Cardiac muscle cell (in vitro differentiated cells and primary cell): ENCODE measurements around the gene DOC2A. TPM values are rescaled to one million over a fixed set of nuclear protein-coding genes. Genes with fewer than 3 reads are reported as not detected.

Experiments
- DNase-seq, 2 donors: peaks; one replicate each; pipeline versions ENCODE4 v3.0.0 to v3.0.0-alpha.2; 2010 to 2017; ENCODE audit warnings: low read depth in 1 of 2, low spot score in 1 of 2
- H3K27ac ChIP-seq: fragments of 200-600 bp; sonication (generic); 2 replicates; pipeline ENCODE4 v1.5.1; 2016
- H3K27me3 ChIP-seq: fragments of 200-600 bp; sonication (generic); 2 replicates; pipeline ENCODE4 v1.6.0; 2016; ENCODE audit warnings: control low read depth
- H3K36me3 ChIP-seq: fragments of 200-600 bp; sonication (generic); 2 replicates; pipeline ENCODE4 v1.5.1; 2016; ENCODE audit warnings: control low read depth
- H3K4me1 ChIP-seq: fragments of 200-600 bp; sonication (generic); 2 replicates; pipeline ENCODE4 v1.8.1; 2017; ENCODE audit warnings: low read depth, mild to moderate bottlenecking, mixed run types
- H3K4me3 ChIP-seq: fragments of 200-600 bp; sonication (generic); 2 replicates; pipeline ENCODE4 v1.5.1; 2016; ENCODE audit warnings: mild to moderate bottlenecking
- H3K9me3 ChIP-seq: fragments of 200-600 bp; sonication (generic); 2 replicates; pipeline ENCODE4 v1.5.1; 2017; ENCODE audit warnings: low read depth, mild to moderate bottlenecking, control low read depth
- polyA plus RNA-seq: library from polyadenylated mRNA; unstranded; fragments of >200 nt; fragmentation: Nextera tagmentation; extraction: Ambion mirVana; gene quantifications from 2 replicates; pipeline ENCODE4 v1.2.1, GENCODE V29; 2016
- total RNA-seq: library from RNA; depleted of rRNA; stranded (reverse); fragments of >200 nt; gene quantifications from 2 replicates; pipeline ENCODE4 v1.2.3, GENCODE V29; 2016
- TF ChIP-seq, protein P1 (sequence below): IDR thresholded peaks from 2 replicates; pipeline ENCODE4 v1.5.1; 2012; ENCODE audit warnings: low read depth, mild to moderate bottlenecking, low read length

The DOC2A gene
- total and polyA plus RNA-seq, 2 experiments from 2014 or later = 3.3 to 7.2 TPM

GRCh38 chr16:29986231-29986630, 24.6 kb downstream of the DOC2A start:
- Histone ChIP-seq H3K4me3 (no peak overlapping the region), H3K36me3 (peaks cover 70% of the 10 kb centered on the region), H3K27me3 (no peaks in the 10 kb centered on the region), H3K4me1 (no peaks in the 10 kb centered on the region), H3K9me3 (no peaks in the 10 kb centered on the region), H3K27ac (no peak overlapping the region)
- TF ChIP-seq, protein P1, sequence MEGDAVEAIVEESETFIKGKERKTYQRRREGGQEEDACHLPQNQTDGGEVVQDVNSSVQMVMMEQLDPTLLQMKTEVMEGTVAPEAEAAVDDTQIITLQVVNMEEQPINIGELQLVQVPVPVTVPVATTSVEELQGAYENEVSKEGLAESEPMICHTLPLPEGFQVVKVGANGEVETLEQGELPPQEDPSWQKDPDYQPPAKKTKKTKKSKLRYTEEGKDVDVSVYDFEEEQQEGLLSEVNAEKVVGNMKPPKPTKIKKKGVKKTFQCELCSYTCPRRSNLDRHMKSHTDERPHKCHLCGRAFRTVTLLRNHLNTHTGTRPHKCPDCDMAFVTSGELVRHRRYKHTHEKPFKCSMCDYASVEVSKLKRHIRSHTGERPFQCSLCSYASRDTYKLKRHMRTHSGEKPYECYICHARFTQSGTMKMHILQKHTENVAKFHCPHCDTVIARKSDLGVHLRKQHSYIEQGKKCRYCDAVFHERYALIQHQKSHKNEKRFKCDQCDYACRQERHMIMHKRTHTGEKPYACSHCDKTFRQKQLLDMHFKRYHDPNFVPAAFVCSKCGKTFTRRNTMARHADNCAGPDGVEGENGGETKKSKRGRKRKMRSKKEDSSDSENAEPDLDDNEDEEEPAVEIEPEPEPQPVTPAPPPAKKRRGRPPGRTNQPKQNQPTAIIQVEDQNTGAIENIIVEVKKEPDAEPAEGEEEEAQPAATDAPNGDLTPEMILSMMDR = no peak
- no peak for DNase-seq

DNA sequence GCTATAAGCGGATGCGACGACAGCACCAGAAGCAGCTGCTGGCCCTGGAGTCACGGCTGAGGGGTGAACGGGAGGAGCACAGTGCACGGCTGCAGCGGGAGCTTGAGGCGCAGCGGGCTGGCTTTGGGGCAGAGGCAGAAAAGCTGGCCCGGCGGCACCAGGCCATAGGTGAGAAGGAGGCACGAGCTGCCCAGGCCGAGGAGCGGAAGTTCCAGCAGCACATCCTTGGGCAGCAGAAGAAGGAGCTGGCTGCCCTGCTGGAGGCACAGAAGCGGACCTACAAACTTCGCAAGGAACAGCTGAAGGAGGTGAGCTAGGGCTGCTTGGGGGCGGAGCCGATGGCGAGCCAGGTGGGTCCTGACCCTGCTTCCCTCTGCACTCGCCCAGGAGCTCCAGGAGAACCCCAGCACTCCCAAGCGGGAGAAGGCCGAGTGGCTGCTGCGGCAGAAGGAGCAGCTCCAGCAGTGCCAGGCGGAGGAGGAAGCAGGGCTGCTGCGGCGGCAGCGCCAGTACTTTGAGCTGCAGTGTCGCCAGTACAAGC, 25.5 kb downstream of the DOC2A start:
- Histone ChIP-seq H3K4me1 (no peaks in the 10 kb centered on the region), H3K9me3 (no peaks in the 10 kb centered on the region), H3K36me3 (peaks cover 71% of the 10 kb centered on the region), H3K4me3 (no peak overlapping the region), H3K27ac (no peak overlapping the region), H3K27me3 (no peaks in the 10 kb centered on the region)
- TF ChIP-seq, protein P1 = no peak
- DNase-seq = no peak

DNA sequence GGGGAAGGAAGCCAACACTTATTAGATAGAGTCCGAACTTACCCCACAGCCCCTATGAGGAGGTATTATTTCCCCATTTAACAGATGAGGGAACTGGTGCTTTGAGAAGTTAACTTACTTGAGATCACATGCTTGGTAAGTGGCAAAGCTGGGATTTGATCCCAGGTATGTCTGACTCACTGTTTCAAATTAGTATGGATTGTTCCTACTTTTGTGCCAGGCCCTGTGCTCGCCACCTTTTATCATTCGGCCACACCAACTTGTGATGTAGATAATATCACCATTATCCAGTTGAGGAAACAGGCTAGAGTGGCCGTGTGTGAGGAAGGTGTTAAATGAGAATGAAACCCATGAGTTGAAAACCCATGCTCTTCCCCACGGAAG, 26.1 kb downstream of the DOC2A start:
- no peaks in the 10 kb centered on the region for H3K9me3 ChIP-seq
- TF ChIP-seq, protein P1 = no peak
- no peaks in the 10 kb centered on the region for H3K27me3 ChIP-seq
- DNase-seq = no peak
- no peak overlapping the region for H3K4me3 ChIP-seq
- H3K4me1 ChIP-seq = no peaks in the 10 kb centered on the region
- peaks cover 71% of the 10 kb centered on the region for H3K36me3 ChIP-seq
- H3K27ac ChIP-seq = no peak overlapping the region

DNA sequence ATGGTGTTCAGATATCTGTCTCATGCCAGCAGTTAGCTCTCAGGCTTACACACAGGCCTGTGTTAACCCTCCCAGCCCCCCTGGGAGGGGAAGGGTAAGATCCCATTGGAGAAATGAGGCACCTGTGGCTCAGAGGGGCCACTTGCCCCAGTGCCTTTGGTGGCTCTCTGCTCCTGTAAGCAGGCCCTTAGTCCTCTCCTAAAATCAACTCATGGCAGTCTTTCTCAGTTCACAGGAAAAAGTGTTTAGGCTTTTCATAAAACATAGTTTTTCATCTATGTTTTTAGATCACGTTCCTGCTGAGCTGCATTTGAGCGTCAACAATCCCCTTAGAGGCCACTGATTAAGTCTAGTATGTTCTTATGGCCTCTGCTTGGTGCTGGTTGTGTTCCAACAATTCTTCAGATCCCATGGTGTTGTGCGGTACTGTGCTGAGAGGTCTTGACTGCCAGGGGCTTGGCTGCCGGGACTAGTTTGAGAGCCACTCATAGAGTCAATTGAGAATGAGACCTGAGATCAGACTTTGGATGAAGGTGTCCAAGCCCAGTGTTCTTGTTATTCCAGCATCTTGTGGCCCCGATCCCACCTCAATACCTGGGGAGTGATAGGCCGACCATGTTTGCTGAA, 26.6 kb downstream of the DOC2A start:
- Histone ChIP-seq H3K4me3 (no peak overlapping the region), H3K4me1 (no peaks in the 10 kb centered on the region), H3K27ac (no peak overlapping the region), H3K9me3 (no peaks in the 10 kb centered on the region), H3K36me3 (peaks cover 73% of the 10 kb centered on the region), H3K27me3 (no peaks in the 10 kb centered on the region)
- TF ChIP-seq, protein P1 = no peak
- DNase-seq = no peak

- H3K36me3 ChIP-seq = peaks cover 77% of the 10 kb centered on the region
- H3K4me3 ChIP-seq = no peak overlapping the region
- no peaks in the 10 kb centered on the region for H3K27me3 ChIP-seq
- TF ChIP-seq, protein P1 = no peak
- H3K9me3 ChIP-seq = no peaks in the 10 kb centered on the region
- H3K27ac ChIP-seq = no peak overlapping the region
- no peaks in the 10 kb centered on the region for H3K4me1 ChIP-seq
- DNase-seq = no peak
Measured at GRCh38 chr16:29983420-29984136, 27.2 kb downstream of the DOC2A start.
